ENCODE data around the gene ABI1. TPM values are rescaled to one million over a fixed set of nuclear protein-coding genes. Genes with fewer than 3 reads are reported as not detected.

The ABI1 gene
- total RNA-seq, 2 experiments from 2014 or later, result 62.4 to 76.9 TPM

GRCh38 chr10:26706936-26707335, 153.8 kb downstream of the ABI1 start:
- Histone ChIP-seq H3K4me3 (ENCODE audit: low read depth, low read length, poor library complexity, severe bottlenecking) (no peak overlapping the region), H3K79me2 (ENCODE audit: insufficient read depth, low read depth, low read length) (peaks cover 17% of the 10 kb centered on the region; the same call in 1 of the 2 replicates), H3K27ac (ENCODE audit: low read depth, low read length, poor library complexity, severe bottlenecking) (no peak overlapping the region), H3K9me3 (ENCODE audit: low read length) (no peaks in the 10 kb centered on the region), H3K4me1 (ENCODE audit: insufficient read depth, low read length, poor library complexity, severe bottlenecking) (no peaks in the 10 kb centered on the region), H3K9me2 (ENCODE audit: insufficient read depth, low read length) (no peaks in the 10 kb centered on the region), H3K4me2 (ENCODE audit: low read length) (no peak overlapping the region), H2AFZ (ENCODE audit: low read length) (no peak overlapping the region), H4K20me1 (ENCODE audit: insufficient read depth, low read length) (no peaks in the 10 kb centered on the region), H3K36me3 (ENCODE audit: insufficient read depth, low read length) (peaks cover 80% of the 10 kb centered on the region)
- no peak for TF ChIP-seq EZH2phosphoT487 (IDR thresholded peaks at IDR 0.05; ENCODE audit: borderline replicate concordance, low read depth, low read length)
- no peak for TF ChIP-seq CTCF (conservative IDR thresholded peaks at IDR 0.05; ENCODE audit: low read length)
- ChIA-PET CTCF (ENCODE audit: unreplicated experiment) (no interaction called here), POLR2A (interaction anchor here (0.5 to 1.0 kb wide), 3 partner anchors 51 to 174 kb away, joined by 3 to 4 read pairs (median 3); no protein-coding TSS in a partner anchor)
- DNase-seq (ENCODE audit: low spot score), result no peak
- intact Hi-C loops (cut with micrococcal nuclease; ENCODE audit: unreplicated experiment), result no loop called here
- no TSS peak for BruUV-seq (replicated peaks)

GRCh38 chr10:26706206-26706605, 154.6 kb downstream of the ABI1 start:
- Histone ChIP-seq H3K4me1 (ENCODE audit: insufficient read depth, low read length, poor library complexity, severe bottlenecking) (no peaks in the 10 kb centered on the region), H3K4me2 (ENCODE audit: low read length) (no peak overlapping the region), H3K27ac (ENCODE audit: low read depth, low read length, poor library complexity, severe bottlenecking) (no peak overlapping the region), H4K20me1 (ENCODE audit: insufficient read depth, low read length) (no peaks in the 10 kb centered on the region), H3K9me3 (ENCODE audit: low read length) (no peaks in the 10 kb centered on the region), H3K79me2 (ENCODE audit: insufficient read depth, low read depth, low read length) (peaks cover 22% of the 10 kb centered on the region; the same call in 1 of the 2 replicates), H3K9me2 (ENCODE audit: insufficient read depth, low read length) (no peaks in the 10 kb centered on the region), H2AFZ (ENCODE audit: low read length) (no peak overlapping the region), H3K36me3 (ENCODE audit: insufficient read depth, low read length) (peaks cover 84% of the 10 kb centered on the region), H3K4me3 (ENCODE audit: low read depth, low read length, poor library complexity, severe bottlenecking) (no peak overlapping the region)
- ChIA-PET CTCF (ENCODE audit: unreplicated experiment) (no interaction called here), POLR2A (interaction anchor here (0.8 to 1.8 kb wide), 3 partner anchors 9 to 156 kb away, joined by 3 to 6 read pairs (median 3); no protein-coding TSS in a partner anchor)
- DNase-seq (ENCODE audit: low spot score), result no peak
- TF ChIP-seq CTCF (conservative IDR thresholded peaks at IDR 0.05; ENCODE audit: low read length) (no peak), EZH2phosphoT487 (IDR thresholded peaks at IDR 0.05; ENCODE audit: borderline replicate concordance, low read depth, low read length) (no peak)
- BruUV-seq (replicated peaks), result no TSS peak
- intact Hi-C loops (cut with micrococcal nuclease; ENCODE audit: unreplicated experiment), result no loop called here

- no TSS peak for BruUV-seq (replicated peaks)
- H3K4me1 ChIP-seq (ENCODE audit: insufficient read depth, low read length, poor library complexity, severe bottlenecking), result peaks cover 4% of the 10 kb centered on the region
- H3K9me2 ChIP-seq (ENCODE audit: insufficient read depth, low read length), result no peaks in the 10 kb centered on the region
- POLR2A ChIA-PET, result no interaction called here
- H2AFZ ChIP-seq (ENCODE audit: low read length), result no peak overlapping the region
- H3K27ac ChIP-seq (ENCODE audit: low read depth, low read length, poor library complexity, severe bottlenecking), result no peak overlapping the region
- DNase-seq (ENCODE audit: low spot score), result no peak
- no peak overlapping the region for H3K4me2 ChIP-seq (ENCODE audit: low read length)
- intact Hi-C loops (cut with micrococcal nuclease; ENCODE audit: unreplicated experiment), result no loop called here
- no peak overlapping the region for H3K4me3 ChIP-seq (ENCODE audit: low read depth, low read length, poor library complexity, severe bottlenecking)
- H3K36me3 ChIP-seq (ENCODE audit: insufficient read depth, low read length), result peaks cover 87% of the 10 kb centered on the region
- CTCF ChIA-PET (ENCODE audit: unreplicated experiment), result no interaction called here
- H3K79me2 ChIP-seq (ENCODE audit: insufficient read depth, low read depth, low read length), result peaks cover 43% of the 10 kb centered on the region
- H3K9me3 ChIP-seq (ENCODE audit: low read length), result no peaks in the 10 kb centered on the region
- no peak for TF ChIP-seq CTCF (conservative IDR thresholded peaks at IDR 0.05; ENCODE audit: low read length)
- no peaks in the 10 kb centered on the region for H4K20me1 ChIP-seq (ENCODE audit: insufficient read depth, low read length)
These were observed 156.8 kb downstream of the ABI1 start for GRCh38 chr10:26703974-26704373.

Measured in OCI-LY7 (cell line).